ENCODE results near the gene DEPDC1B. TPM values are rescaled to one million over a fixed set of nuclear protein-coding genes. Genes with fewer than 3 reads are reported as not detected.
A peak's percentile ranks its signal among the peaks of the same experiment; 100 is the strongest.

Gene DEPDC1B
- total RNA-seq, 6 donors from 2014 or later: 0.49 to 3.1 (median 0.72) TPM; not detected in 1

DNA sequence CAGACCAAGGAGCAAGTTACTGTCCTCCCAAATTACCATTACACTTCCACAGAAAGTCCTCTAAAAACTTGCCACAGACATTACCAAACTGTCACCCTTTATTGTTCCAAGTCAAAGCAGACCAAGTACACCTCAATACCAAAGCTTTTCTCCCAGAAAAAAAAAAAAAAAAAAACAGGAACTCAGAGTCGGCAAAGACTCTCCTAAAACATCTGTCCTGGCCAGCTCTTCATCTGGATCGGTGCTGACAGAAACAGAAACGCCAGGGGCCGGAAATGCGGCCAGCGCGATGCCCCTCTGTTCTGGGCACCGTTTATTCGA lies 718 bp downstream of the DEPDC1B start:
- ATAC-seq (ENCODE audit: low FRiP score in 2 of 2) (peak in 1 of 2 donors; percentile 31), DNase-seq (no peak)
- H3K4me1 ChIP-seq: peaks cover 9 to 27% (median 14%) of the 10 kb centered on the region in 4 donors
- peak overlapping the region in 2 of 4 donors; percentile 79 to 83 for H3K27ac ChIP-seq
- no peaks in the 10 kb centered on the region for H3K27me3 ChIP-seq
- TF ChIP-seq POLR2AphosphoS5 (IDR thresholded peaks at IDR 0.05) (no peak), POLR2A (IDR thresholded peaks at IDR 0.05) (no peak), EP300 (IDR thresholded peaks at IDR 0.05) (no peak)
- TF ChIP-seq, protein P1, sequence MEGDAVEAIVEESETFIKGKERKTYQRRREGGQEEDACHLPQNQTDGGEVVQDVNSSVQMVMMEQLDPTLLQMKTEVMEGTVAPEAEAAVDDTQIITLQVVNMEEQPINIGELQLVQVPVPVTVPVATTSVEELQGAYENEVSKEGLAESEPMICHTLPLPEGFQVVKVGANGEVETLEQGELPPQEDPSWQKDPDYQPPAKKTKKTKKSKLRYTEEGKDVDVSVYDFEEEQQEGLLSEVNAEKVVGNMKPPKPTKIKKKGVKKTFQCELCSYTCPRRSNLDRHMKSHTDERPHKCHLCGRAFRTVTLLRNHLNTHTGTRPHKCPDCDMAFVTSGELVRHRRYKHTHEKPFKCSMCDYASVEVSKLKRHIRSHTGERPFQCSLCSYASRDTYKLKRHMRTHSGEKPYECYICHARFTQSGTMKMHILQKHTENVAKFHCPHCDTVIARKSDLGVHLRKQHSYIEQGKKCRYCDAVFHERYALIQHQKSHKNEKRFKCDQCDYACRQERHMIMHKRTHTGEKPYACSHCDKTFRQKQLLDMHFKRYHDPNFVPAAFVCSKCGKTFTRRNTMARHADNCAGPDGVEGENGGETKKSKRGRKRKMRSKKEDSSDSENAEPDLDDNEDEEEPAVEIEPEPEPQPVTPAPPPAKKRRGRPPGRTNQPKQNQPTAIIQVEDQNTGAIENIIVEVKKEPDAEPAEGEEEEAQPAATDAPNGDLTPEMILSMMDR (IDR thresholded peaks at IDR 0.05): no peak
- H3K4me3 ChIP-seq: peak overlapping the region; percentile 48 to 75 (median 72)
- H3K36me3 ChIP-seq: no peaks in the 10 kb centered on the region
- no peaks in the 10 kb centered on the region for H3K9me3 ChIP-seq
- WGBS, 2 donors: 0% methylated on average over 9 of the region's 9 CpGs

DNA sequence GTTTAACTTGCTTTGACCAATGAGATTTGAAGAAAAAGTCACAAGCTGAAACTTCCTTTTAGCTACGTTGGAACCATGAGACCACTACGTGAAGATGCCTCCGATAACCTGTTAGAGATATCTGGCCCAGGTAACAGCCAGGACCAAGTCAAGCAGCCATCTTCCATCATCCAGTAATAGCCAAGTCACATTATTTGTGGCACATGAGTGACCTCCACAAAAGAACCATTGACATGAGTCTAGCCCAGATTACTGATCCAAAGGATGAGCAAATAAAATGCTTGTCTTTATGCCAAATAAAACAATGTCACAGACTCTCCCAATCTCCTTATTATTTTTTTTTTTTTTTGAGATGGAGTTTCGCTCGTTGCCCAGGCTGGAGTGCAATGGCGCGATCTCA lies 1.6 kb downstream of the DEPDC1B start:
- H3K4me3 ChIP-seq: no peak overlapping the region
- TF ChIP-seq POLR2AphosphoS5 (IDR thresholded peaks at IDR 0.05) (no peak), EP300 (IDR thresholded peaks at IDR 0.05) (no peak), POLR2A (IDR thresholded peaks at IDR 0.05) (no peak)
- TF ChIP-seq, protein P1 (IDR thresholded peaks at IDR 0.05): no peak
- H3K9me3 ChIP-seq: no peaks in the 10 kb centered on the region
- no peak overlapping the region for H3K27ac ChIP-seq
- no peak for ATAC-seq (ENCODE audit: low FRiP score in 2 of 2)
- 88 to 92% methylated on average over 7 of the region's 7 CpGs for WGBS, 2 donors
- peaks cover 9 to 27% (median 14%) of the 10 kb centered on the region in 4 donors for H3K4me1 ChIP-seq
- no peaks in the 10 kb centered on the region for H3K36me3 ChIP-seq
- no peaks in the 10 kb centered on the region for H3K27me3 ChIP-seq
- DNase-seq: no peak

DNA sequence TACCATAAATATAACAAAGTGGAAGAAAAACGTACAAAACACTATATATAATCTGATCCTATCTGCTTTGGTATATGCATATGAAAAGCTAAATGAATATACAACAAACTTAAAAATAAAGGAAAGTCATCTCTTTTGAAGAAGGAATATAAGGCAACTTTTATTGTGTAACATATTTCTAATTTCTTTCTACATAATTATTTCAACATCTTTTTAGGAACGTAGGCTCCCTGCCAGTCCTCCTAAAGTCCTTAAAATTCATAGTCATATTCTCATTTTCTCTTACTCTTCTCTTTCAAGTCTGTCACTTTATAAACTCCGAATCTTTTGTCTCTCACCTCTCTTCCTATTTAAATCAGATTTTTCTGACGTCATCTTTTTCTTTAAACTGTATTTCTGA lies 9.6 kb downstream of the DEPDC1B start:
- ATAC-seq (ENCODE audit: low FRiP score in 2 of 2) (no peak), DNase-seq (no peak)
- H3K36me3 ChIP-seq: no peaks in the 10 kb centered on the region
- H3K4me3 ChIP-seq: no peak overlapping the region
- no peaks in the 10 kb centered on the region for H3K4me1 ChIP-seq
- H3K27me3 ChIP-seq: no peaks in the 10 kb centered on the region
- no peak overlapping the region for H3K27ac ChIP-seq
- H3K9me3 ChIP-seq: no peaks in the 10 kb centered on the region
- 68 to 76% methylated on average over 4 of the region's 4 CpGs for WGBS, 2 donors
- TF ChIP-seq POLR2AphosphoS5 (IDR thresholded peaks at IDR 0.05) (no peak), POLR2A (IDR thresholded peaks at IDR 0.05) (no peak), EP300 (IDR thresholded peaks at IDR 0.05) (no peak)
- TF ChIP-seq, protein P1 (IDR thresholded peaks at IDR 0.05): no peak

DNA sequence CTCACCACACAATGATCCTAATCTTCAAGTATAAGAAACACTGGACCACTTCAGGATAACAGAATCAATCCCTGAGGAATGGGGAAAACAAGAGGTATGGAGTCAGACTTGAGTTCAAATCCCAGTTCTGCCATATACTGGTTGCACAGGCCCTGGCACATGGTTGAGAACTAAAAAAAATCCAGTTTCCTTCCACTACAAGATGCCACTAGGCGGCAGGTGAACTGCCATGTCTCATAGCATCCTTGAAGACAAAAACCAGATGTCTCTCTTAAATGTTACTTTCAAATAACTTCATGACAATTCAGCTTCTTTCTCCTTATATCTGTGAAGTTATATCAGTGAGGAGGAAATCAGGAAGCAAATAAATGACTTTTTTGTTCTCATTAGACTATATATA lies 11.0 kb downstream of the DEPDC1B start:
- no peak overlapping the region for H3K27ac ChIP-seq
- no peaks in the 10 kb centered on the region for H3K9me3 ChIP-seq
- DNase-seq (no peak), ATAC-seq (ENCODE audit: low FRiP score in 2 of 2) (no peak)
- TF ChIP-seq EP300 (IDR thresholded peaks at IDR 0.05) (no peak), POLR2A (IDR thresholded peaks at IDR 0.05) (no peak), POLR2AphosphoS5 (IDR thresholded peaks at IDR 0.05) (no peak)
- TF ChIP-seq, protein P1 (IDR thresholded peaks at IDR 0.05): no peak
- H3K27me3 ChIP-seq: no peaks in the 10 kb centered on the region
- no peaks in the 10 kb centered on the region for H3K4me1 ChIP-seq
- no peaks in the 10 kb centered on the region for H3K36me3 ChIP-seq
- WGBS, 2 donors: 100% methylated on average over 1 of the region's 1 CpG
- H3K4me3 ChIP-seq: no peak overlapping the region

DNA sequence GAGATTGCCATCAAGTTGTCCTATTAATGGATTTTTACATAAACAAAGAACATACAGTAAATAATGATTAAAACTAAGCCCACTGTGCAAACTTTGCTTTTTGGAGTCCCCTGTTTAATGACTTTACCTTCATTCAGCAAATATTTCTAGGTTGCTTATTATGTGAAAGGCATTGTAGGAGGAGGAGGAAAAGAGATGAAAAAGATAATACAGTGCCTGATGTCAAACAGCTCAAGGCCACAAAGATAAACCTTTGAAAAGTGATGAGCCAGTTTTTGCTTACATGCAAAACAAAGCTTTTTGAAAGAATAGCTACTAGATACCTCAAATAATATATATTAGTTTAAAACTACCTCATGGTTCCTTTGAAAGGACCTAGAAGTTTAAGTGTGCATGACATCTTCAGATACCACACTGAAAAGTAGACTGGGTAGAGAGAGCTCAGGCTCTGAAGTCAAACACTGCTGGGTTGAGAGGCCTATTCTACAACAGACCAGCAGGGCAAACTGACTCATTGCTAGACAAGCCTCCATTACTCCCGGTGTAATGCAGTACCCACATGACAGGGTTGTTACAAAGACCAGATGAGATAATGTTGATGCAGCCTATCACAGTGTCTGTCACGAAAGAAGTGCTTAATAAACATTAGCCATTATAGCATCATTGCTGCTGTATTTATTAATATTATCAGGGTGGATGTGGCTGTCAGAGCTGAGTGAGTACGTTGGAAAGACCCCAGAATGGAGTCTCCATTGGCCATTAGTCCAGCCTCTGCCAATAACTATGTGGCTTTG lies 11.8 kb downstream of the DEPDC1B start:
- no peak for TF ChIP-seq POLR2AphosphoS5 (IDR thresholded peaks at IDR 0.05)
- TF ChIP-seq, protein P1 (IDR thresholded peaks at IDR 0.05): peak in 2 of 6 experiments; percentile 8 to 16
- no peak for TF ChIP-seq POLR2A (IDR thresholded peaks at IDR 0.05)
- Histone ChIP-seq H3K27me3 (no peaks in the 10 kb centered on the region), H3K4me3 (no peak overlapping the region), H3K36me3 (no peaks in the 10 kb centered on the region), H3K9me3 (no peaks in the 10 kb centered on the region), H3K4me1 (no peaks in the 10 kb centered on the region), H3K27ac (no peak overlapping the region)
- 77 to 83% methylated on average over 3 of the region's 3 CpGs for WGBS, 2 donors
- DNase-seq: no peak
- ATAC-seq (ENCODE audit: low FRiP score in 2 of 2): peak; percentile 19 to 40
